Loucy (cell line): ENCODE measurements around the gene CFAP77.

ENCODE experiments used
- H2AFZ ChIP-seq: fragments of 200-600 bp; sonication (generic); 2 replicates; pipeline ENCODE4 v1.6.0; 2016; ENCODE audit warnings: antibody characterized with exemption, mild to moderate bottlenecking, low read length, moderate library complexity
- H3F3A ChIP-seq: fragments of 200-600 bp; 2 replicates; pipeline ENCODE4 v1.6.0; 2016; ENCODE audit warnings: antibody characterized with exemption, low read depth, mild to moderate bottlenecking
- H3K27me3 ChIP-seq: fragments of 200-600 bp; sonication (generic); 2 replicates; pipeline ENCODE4 v1.6.1; 2014; ENCODE audit warnings: low read length, mild to moderate bottlenecking; ENCODE audit not compliant: insufficient read depth, poor library complexity, severe bottlenecking
- H3K36me3 ChIP-seq: fragments of 200-600 bp; sonication (generic); 2 replicates; pipeline ENCODE4 v1.6.1; 2016; ENCODE audit warnings: low read length; ENCODE audit not compliant: insufficient read depth
- H3K4me1 ChIP-seq: fragments of 200-600 bp; sonication (generic); 2 replicates; pipeline ENCODE4 v1.5.1; 2014; ENCODE audit warnings: low read length, mild to moderate bottlenecking; ENCODE audit not compliant: insufficient read depth, poor library complexity, severe bottlenecking
- H3K4me2 ChIP-seq: fragments of 200-600 bp; sonication (generic); 2 replicates; pipeline ENCODE4 v1.6.0; 2014; ENCODE audit warnings: antibody characterized with exemption, low read length, low read depth, mild to moderate bottlenecking; ENCODE audit not compliant: poor library complexity, severe bottlenecking
- H3K4me3 ChIP-seq: fragments of 200-600 bp; sonication (generic); 2 replicates; pipeline ENCODE4 v1.5.1; 2014; ENCODE audit warnings: low read length, mild to moderate bottlenecking, mixed read lengths; ENCODE audit not compliant: poor library complexity, severe bottlenecking
- H3K79me2 ChIP-seq: fragments of 200-600 bp; sonication (generic); 2 replicates; pipeline ENCODE4 v1.6.1; 2014; ENCODE audit warnings: low read length; ENCODE audit not compliant: insufficient read depth
- H3K9ac ChIP-seq: fragments of 200-600 bp; sonication (generic); 2 replicates; pipeline ENCODE4 v1.6.0; 2014; ENCODE audit warnings: mild to moderate bottlenecking, low read depth, low read length, moderate library complexity; ENCODE audit not compliant: poor library complexity, severe bottlenecking
- H3K9me2 ChIP-seq: fragments of 200-600 bp; sonication (generic); replicated peaks from 2 replicates; pipeline ENCODE4 v1.6.1; 2016; ENCODE audit warnings: low read depth, low read length, mixed read lengths
- H3K9me3 ChIP-seq: fragments of 200-600 bp; sonication (generic); 2 replicates; pipeline ENCODE4 v1.6.1; 2014; ENCODE audit warnings: mild to moderate bottlenecking, antibody characterized with exemption, low read length, low read depth; ENCODE audit not compliant: insufficient read depth
- H4K20me1 ChIP-seq: fragments of 200-600 bp; sonication (generic); 2 replicates; pipeline ENCODE4 v1.6.0; 2014; ENCODE audit warnings: antibody characterized with exemption, low read length, mild to moderate bottlenecking; ENCODE audit not compliant: insufficient read depth, poor library complexity, severe bottlenecking
- CTCF ChIP-seq: fragments of 200-600 bp; sonication (generic); conservative IDR thresholded peaks from 2 replicates; pipeline ENCODE4 v1.5.1; 2014; ENCODE audit warnings: mild to moderate bottlenecking, antibody characterized with exemption, low read length
- EZH2phosphoT487 ChIP-seq: fragments of 200-600 bp; IDR thresholded peaks from 2 replicates; pipeline ENCODE4 v1.6.1; 2018; ENCODE audit warnings: antibody characterized with exemption, mild to moderate bottlenecking, moderate library complexity, borderline replicate concordance

The CFAP77 gene

GRCh38 chr9:132546148-132547051, 136.4 kb downstream of the CFAP77 start:
- H2AFZ ChIP-seq = peak overlapping the region; percentile 94
- peaks cover 7% of the 10 kb centered on the region for H3K4me1 ChIP-seq
- H3K36me3 ChIP-seq = no peaks in the 10 kb centered on the region
- H3K9ac ChIP-seq = peak overlapping the region; percentile 58
- TF ChIP-seq CTCF = peak; percentile 93
- no peak for TF ChIP-seq EZH2phosphoT487
- H3K9me2 ChIP-seq = no peaks in the 10 kb centered on the region
- no peaks in the 10 kb centered on the region for H3F3A ChIP-seq
- H3K79me2 ChIP-seq = no peaks in the 10 kb centered on the region
- H3K9me3 ChIP-seq = no peaks in the 10 kb centered on the region
- H3K4me2 ChIP-seq = peak overlapping the region; percentile 88
- peak overlapping the region; percentile 70 for H3K4me3 ChIP-seq
- H3K27me3 ChIP-seq = no peaks in the 10 kb centered on the region
- no peaks in the 10 kb centered on the region for H4K20me1 ChIP-seq

- Histone ChIP-seq H3F3A (no peaks in the 10 kb centered on the region), H3K79me2 (no peaks in the 10 kb centered on the region), H3K9me2 (no peaks in the 10 kb centered on the region), H3K9ac (peak overlapping the region; percentile 58), H2AFZ (no peak overlapping the region), H4K20me1 (no peaks in the 10 kb centered on the region), H3K4me3 (no peak overlapping the region), H3K27me3 (no peaks in the 10 kb centered on the region), H3K9me3 (no peaks in the 10 kb centered on the region), H3K4me2 (peak overlapping the region; percentile 88), H3K4me1 (peaks cover 7% of the 10 kb centered on the region), H3K36me3 (no peaks in the 10 kb centered on the region)
- TF ChIP-seq EZH2phosphoT487 = no peak
- no peak for TF ChIP-seq CTCF
Observed at GRCh38 chr9:132547052-132547431, 137.0 kb downstream of the CFAP77 start.

- no peaks in the 10 kb centered on the region for H3K9me2 ChIP-seq
- no peak overlapping the region for H3K4me2 ChIP-seq
- no peaks in the 10 kb centered on the region for H3K36me3 ChIP-seq
- H3K4me3 ChIP-seq = no peak overlapping the region
- no peaks in the 10 kb centered on the region for H3K9me3 ChIP-seq
- no peaks in the 10 kb centered on the region for H3K27me3 ChIP-seq
- H2AFZ ChIP-seq = no peak overlapping the region
- no peak overlapping the region for H3K9ac ChIP-seq
- H3K79me2 ChIP-seq = no peaks in the 10 kb centered on the region
- TF ChIP-seq CTCF (no peak), EZH2phosphoT487 (no peak)
- H3F3A ChIP-seq = no peaks in the 10 kb centered on the region
- H3K4me1 ChIP-seq = peaks cover 7% of the 10 kb centered on the region
- no peaks in the 10 kb centered on the region for H4K20me1 ChIP-seq
Observed at GRCh38 chr9:132547436-132547835, 137.4 kb downstream of the CFAP77 start.
